GM12874 (cell line): ENCODE results near the gene SF3B2.

ENCODE experiments used
- TF ChIP-seq, protein P1 (sequence below): IDR thresholded peaks from 2 replicates; pipeline ENCODE4 v1.5.1; 2011; ENCODE audit warnings: low read depth, mild to moderate bottlenecking, control low read depth, low read length, moderate library complexity; ENCODE audit not compliant: insufficient read depth

Gene SF3B2, protein sequence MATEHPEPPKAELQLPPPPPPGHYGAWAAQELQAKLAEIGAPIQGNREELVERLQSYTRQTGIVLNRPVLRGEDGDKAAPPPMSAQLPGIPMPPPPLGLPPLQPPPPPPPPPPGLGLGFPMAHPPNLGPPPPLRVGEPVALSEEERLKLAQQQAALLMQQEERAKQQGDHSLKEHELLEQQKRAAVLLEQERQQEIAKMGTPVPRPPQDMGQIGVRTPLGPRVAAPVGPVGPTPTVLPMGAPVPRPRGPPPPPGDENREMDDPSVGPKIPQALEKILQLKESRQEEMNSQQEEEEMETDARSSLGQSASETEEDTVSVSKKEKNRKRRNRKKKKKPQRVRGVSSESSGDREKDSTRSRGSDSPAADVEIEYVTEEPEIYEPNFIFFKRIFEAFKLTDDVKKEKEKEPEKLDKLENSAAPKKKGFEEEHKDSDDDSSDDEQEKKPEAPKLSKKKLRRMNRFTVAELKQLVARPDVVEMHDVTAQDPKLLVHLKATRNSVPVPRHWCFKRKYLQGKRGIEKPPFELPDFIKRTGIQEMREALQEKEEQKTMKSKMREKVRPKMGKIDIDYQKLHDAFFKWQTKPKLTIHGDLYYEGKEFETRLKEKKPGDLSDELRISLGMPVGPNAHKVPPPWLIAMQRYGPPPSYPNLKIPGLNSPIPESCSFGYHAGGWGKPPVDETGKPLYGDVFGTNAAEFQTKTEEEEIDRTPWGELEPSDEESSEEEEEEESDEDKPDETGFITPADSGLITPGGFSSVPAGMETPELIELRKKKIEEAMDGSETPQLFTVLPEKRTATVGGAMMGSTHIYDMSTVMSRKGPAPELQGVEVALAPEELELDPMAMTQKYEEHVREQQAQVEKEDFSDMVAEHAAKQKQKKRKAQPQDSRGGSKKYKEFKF

DNA sequence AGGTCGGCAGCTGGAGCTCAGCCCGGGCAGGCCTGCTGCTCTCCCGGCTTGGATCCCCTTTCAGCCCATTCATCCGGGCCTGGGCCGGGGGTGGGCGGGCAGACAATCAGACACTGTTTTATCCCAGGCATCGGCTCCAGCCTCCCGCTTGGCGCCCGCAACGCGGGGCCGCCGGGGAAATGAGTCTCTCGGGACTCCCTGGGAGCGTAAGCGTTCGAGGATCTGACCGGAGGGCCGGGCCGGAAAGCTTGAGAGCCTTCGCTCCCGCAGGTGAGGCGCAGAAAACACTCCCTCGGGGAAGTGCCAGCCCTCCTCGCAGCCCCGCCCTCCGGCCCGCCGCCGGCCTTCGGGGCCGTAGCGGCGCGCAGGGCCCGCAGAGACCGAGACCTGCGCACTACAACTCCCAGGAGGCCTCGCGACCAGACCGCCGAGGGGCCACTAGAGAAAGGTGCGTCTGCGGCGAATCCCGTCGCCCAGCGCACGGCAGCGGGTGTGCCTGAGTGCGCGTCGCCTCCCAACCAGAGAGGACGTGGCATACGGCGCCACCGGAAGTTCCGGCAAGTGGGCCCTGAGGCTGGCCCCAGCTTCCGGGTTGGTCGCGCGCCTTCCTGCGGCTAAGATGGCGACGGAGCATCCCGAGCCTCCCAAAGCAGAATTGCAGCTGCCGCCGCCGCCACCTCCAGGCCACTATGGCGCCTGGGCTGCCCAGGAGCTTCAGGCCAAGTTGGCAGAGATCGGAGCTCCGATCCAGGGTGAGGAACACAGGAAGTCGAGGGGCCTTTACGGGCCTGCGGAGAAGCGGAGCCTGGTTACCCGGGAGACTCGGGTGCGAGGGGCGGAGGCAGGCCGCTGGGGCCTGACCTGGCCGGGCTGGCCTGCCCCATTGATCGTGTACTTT lies at the start of gene SF3B2:
SF3B2 (plus strand) TSS at position 599 of the 898 bp plus-strand sequence; CDS start at position 620, 21 bp downstream.
- TF ChIP-seq, protein P1, sequence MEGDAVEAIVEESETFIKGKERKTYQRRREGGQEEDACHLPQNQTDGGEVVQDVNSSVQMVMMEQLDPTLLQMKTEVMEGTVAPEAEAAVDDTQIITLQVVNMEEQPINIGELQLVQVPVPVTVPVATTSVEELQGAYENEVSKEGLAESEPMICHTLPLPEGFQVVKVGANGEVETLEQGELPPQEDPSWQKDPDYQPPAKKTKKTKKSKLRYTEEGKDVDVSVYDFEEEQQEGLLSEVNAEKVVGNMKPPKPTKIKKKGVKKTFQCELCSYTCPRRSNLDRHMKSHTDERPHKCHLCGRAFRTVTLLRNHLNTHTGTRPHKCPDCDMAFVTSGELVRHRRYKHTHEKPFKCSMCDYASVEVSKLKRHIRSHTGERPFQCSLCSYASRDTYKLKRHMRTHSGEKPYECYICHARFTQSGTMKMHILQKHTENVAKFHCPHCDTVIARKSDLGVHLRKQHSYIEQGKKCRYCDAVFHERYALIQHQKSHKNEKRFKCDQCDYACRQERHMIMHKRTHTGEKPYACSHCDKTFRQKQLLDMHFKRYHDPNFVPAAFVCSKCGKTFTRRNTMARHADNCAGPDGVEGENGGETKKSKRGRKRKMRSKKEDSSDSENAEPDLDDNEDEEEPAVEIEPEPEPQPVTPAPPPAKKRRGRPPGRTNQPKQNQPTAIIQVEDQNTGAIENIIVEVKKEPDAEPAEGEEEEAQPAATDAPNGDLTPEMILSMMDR: no peak

GRCh38 chr11:66002648-66003225 lies 49.4 kb upstream of the SF3B2 start:
- TF ChIP-seq, protein P1: no peak

DNA sequence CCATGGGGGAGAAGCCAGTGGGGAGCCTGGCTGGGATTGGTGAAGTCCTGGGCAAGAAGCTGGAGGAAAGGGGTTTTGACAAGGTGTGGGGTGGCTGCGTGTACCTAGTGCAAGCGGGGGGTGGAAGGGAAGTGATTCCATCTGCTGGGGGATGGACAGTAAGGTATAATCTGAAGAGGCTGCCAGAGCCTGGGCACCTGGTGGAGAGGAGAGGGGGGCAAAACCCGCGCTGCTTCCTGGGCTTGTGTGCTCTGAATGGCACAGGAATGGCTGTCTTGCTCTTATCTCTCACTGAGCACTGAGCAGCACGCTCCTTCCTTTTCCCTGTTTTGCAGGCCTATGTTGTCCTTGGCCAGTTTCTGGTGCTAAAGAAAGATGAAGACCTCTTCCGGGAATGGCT lies 48.9 kb upstream of the SF3B2 start:
- TF ChIP-seq, protein P1: no peak

- TF ChIP-seq, protein P1: no peak
Measured at GRCh38 chr11:66004186-66004585, 48.0 kb upstream of the SF3B2 start.

GRCh38 chr11:66006134-66006890 lies 45.9 kb upstream of the SF3B2 start:
- TF ChIP-seq, protein P1: no peak

GRCh38 chr11:66006891-66007176 lies 45.3 kb upstream of the SF3B2 start:
- TF ChIP-seq, protein P1: no peak
